GM23338 (cell line): ENCODE data around the gene ATG7. TPM values are rescaled to one million over a fixed set of nuclear protein-coding genes. Genes with fewer than 3 reads are reported as not detected.

Source experiments
- ATAC-seq: fragments of 200-7000 bp; cut with Tn5 transposase; 3 replicates; pipeline ENCODE4 v1.9.1; 2020
- DNase-seq: peaks from one replicate; pipeline ENCODE4 v3.0.0-alpha.2; 2015; ENCODE audit warnings: low spot score
- H2AFZ ChIP-seq: fragments of 200-600 bp; sonication (generic); 2 replicates; pipeline ENCODE4 v1.8.0; 2016; ENCODE audit warnings: antibody characterized with exemption, mild to moderate bottlenecking, moderate library complexity
- H3F3A ChIP-seq: fragments of 200-600 bp; sonication (generic); replicated peaks from 2 replicates; pipeline ENCODE4 v1.8.0; 2017; ENCODE audit warnings: antibody characterized with exemption, mixed run types, low read depth
- H3K27ac ChIP-seq: fragments of 200-600 bp; sonication (generic); 2 replicates; pipeline ENCODE4 v1.6.1; 2016; ENCODE audit warnings: low read depth
- H3K27me3 ChIP-seq: fragments of 200-600 bp; sonication (generic); 2 replicates; pipeline ENCODE4 v1.8.0; 2016; ENCODE audit warnings: mild to moderate bottlenecking, mixed run types, moderate library complexity; ENCODE audit not compliant: insufficient read depth
- H3K36me3 ChIP-seq: fragments of 200-600 bp; sonication (generic); 2 replicates; pipeline ENCODE4 v1.8.0; 2016; ENCODE audit warnings: mild to moderate bottlenecking; ENCODE audit not compliant: insufficient read depth
- H3K4me1 ChIP-seq: fragments of 200-600 bp; sonication (generic); 2 replicates; pipeline ENCODE4 v1.8.0; 2016; ENCODE audit warnings: mild to moderate bottlenecking, moderate library complexity; ENCODE audit not compliant: insufficient read depth
- H3K4me2 ChIP-seq: fragments of 200-600 bp; sonication (generic); 2 replicates; pipeline ENCODE4 v1.7.1; 2017; ENCODE audit warnings: mixed run types
- H3K4me3 ChIP-seq: fragments of 200-600 bp; sonication (generic); 2 replicates; pipeline ENCODE4 v1.6.1; 2016; ENCODE audit warnings: mixed run types
- H3K79me2 ChIP-seq: fragments of 200-600 bp; sonication (generic); replicated peaks from 2 replicates; pipeline ENCODE4 v1.8.0; 2017; ENCODE audit warnings: mild to moderate bottlenecking; ENCODE audit not compliant: insufficient read depth
- H3K9me2 ChIP-seq: fragments of 200-600 bp; sonication (generic); 2 replicates; pipeline ENCODE4 v1.8.0; 2017; ENCODE audit not compliant: insufficient read depth
- H4K20me1 ChIP-seq: fragments of 200-600 bp; sonication (generic); replicated peaks from 2 replicates; pipeline ENCODE4 v1.8.0; 2017; ENCODE audit warnings: mild to moderate bottlenecking; ENCODE audit not compliant: insufficient read depth
- H3K27ac Mint-ChIP-seq: 2 replicates; pipeline ENCODE4 v1.8.0; 2020; ENCODE audit warnings: inconsistent platforms, mild to moderate bottlenecking, moderate library complexity, mixed read lengths
- H3K27me3 Mint-ChIP-seq: 3 replicates; pipeline ENCODE4 v1.8.0; 2022; ENCODE audit warnings: low read depth, mild to moderate bottlenecking, moderate library complexity, mixed read lengths, inconsistent platforms; ENCODE audit not compliant: insufficient read depth, poor library complexity
- H3K36me3 Mint-ChIP-seq: 3 replicates; pipeline ENCODE4 v1.8.0; 2021; ENCODE audit warnings: low read depth, mild to moderate bottlenecking, inconsistent platforms, moderate library complexity, mixed read lengths
- H3K4me1 Mint-ChIP-seq: 3 replicates; pipeline ENCODE4 v1.8.0; 2020; ENCODE audit warnings: mild to moderate bottlenecking, inconsistent platforms, mixed read lengths
- H3K4me3 Mint-ChIP-seq: 3 replicates; pipeline ENCODE4 v1.8.0; 2021; ENCODE audit warnings: moderate library complexity, mild to moderate bottlenecking, inconsistent platforms, mixed read lengths
- H3K9me3 Mint-ChIP-seq: 3 replicates; pipeline ENCODE4 v1.8.0; 2020; ENCODE audit warnings: moderate library complexity, mild to moderate bottlenecking, inconsistent platforms, mixed read lengths
- CREB1 ChIP-seq: fragments of 250-450 bp; sonication (Bioruptor Pico); IDR thresholded peaks from 2 replicates; pipeline ENCODE4 v1.5.0; 2020; ENCODE audit warnings: low read depth, mild to moderate bottlenecking, moderate library complexity
- CTCF ChIP-seq, 2 experiments: fragments of 200-600 bp in 1 of 2; sonication (generic) in 1 of 2; conservative IDR thresholded peaks; 2 replicates each; pipeline versions ENCODE4 v1.5.1 to v1.6.1; 2016 to 2017; ENCODE audit warnings: antibody characterized with exemption in 2 of 2, low read depth in 2 of 2, mild to moderate bottlenecking in 2 of 2, moderate library complexity in 1 of 2
- EZH2 ChIP-seq: fragments of 200-600 bp; sonication (generic); IDR thresholded peaks from one replicate; pipeline ENCODE4 v1.8.0; 2017; ENCODE audit warnings: antibody characterized with exemption, mild to moderate bottlenecking, low read depth; ENCODE audit not compliant: unreplicated experiment
- EZH2phosphoT487 ChIP-seq: fragments of 200-600 bp; sonication (generic); IDR thresholded peaks from one replicate; pipeline ENCODE4 v1.8.1; 2018; ENCODE audit warnings: antibody characterized with exemption; ENCODE audit not compliant: unreplicated experiment
- NANOG ChIP-seq: IDR thresholded peaks from 2 replicates; pipeline ENCODE4 v1.6.1; 2016; ENCODE audit warnings: antibody characterized with exemption, borderline replicate concordance
- ZNF331 ChIP-seq: fragments of 250-450 bp; sonication (Bioruptor Pico); IDR thresholded peaks from 2 replicates; pipeline ENCODE4 v1.5.0; 2020; ENCODE audit warnings: low read depth, mild to moderate bottlenecking, moderate library complexity
- polyA plus RNA-seq: library from polyadenylated mRNA; unstranded; fragments of >200 nt; fragmentation: Nextera tagmentation; extraction: Ambion mirVana; gene quantifications from 2 replicates; pipeline ENCODE4 v1.2.1, GENCODE V29; 2016
- total RNA-seq: library from RNA; depleted of rRNA; stranded (reverse); fragments of >200 nt; shearing (Covaris generic); gene quantifications from 2 replicates; pipeline ENCODE4 v1.2.3, GENCODE V29; 2014
- TF ChIP-seq, protein P1 (sequence below): IDR thresholded peaks from 2 replicates; pipeline ENCODE4 v1.6.1; 2016; ENCODE audit warnings: antibody characterized with exemption
- TF ChIP-seq, protein P2 (sequence below): fragments of 250-450 bp; sonication (Bioruptor Pico); IDR thresholded peaks from 2 replicates; pipeline ENCODE4 v1.5.0; 2020; ENCODE audit warnings: mild to moderate bottlenecking, moderate library complexity

ATG7 gene
- total and polyA plus RNA-seq, 2 experiments from 2014 or later = 16.2 to 36.7 TPM

- H3K36me3 Mint-ChIP-seq = no peaks in the 10 kb centered on the region
- H3K27me3 Mint-ChIP-seq = peaks cover 4% of the 10 kb centered on the region
- no peaks in the 10 kb centered on the region for H3K79me2 ChIP-seq
- no peaks in the 10 kb centered on the region; the same call in 2 of the 3 replicates for H3K9me3 Mint-ChIP-seq
- no peaks in the 10 kb centered on the region for H4K20me1 ChIP-seq
- no peak overlapping the region for H3K27ac ChIP-seq
- no peaks in the 10 kb centered on the region for H3F3A ChIP-seq
- peaks cover 8% of the 10 kb centered on the region for H3K4me1 ChIP-seq
- peaks cover 42% of the 10 kb centered on the region for H3K4me1 Mint-ChIP-seq
- TF ChIP-seq CREB1 (CRISPR knock-in tag) (no peak), EZH2phosphoT487 (no peak), CTCF (conservative IDR thresholded peaks at IDR 0.05; ENCODE audit: low read depth in 2 of 2) (no peak), NANOG (no peak), EZH2 (no peak), ZNF331 (CRISPR knock-in tag) (no peak)
- TF ChIP-seq, protein P1, sequence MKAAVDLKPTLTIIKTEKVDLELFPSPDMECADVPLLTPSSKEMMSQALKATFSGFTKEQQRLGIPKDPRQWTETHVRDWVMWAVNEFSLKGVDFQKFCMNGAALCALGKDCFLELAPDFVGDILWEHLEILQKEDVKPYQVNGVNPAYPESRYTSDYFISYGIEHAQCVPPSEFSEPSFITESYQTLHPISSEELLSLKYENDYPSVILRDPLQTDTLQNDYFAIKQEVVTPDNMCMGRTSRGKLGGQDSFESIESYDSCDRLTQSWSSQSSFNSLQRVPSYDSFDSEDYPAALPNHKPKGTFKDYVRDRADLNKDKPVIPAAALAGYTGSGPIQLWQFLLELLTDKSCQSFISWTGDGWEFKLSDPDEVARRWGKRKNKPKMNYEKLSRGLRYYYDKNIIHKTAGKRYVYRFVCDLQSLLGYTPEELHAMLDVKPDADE = no peak
- TF ChIP-seq, protein P2, sequence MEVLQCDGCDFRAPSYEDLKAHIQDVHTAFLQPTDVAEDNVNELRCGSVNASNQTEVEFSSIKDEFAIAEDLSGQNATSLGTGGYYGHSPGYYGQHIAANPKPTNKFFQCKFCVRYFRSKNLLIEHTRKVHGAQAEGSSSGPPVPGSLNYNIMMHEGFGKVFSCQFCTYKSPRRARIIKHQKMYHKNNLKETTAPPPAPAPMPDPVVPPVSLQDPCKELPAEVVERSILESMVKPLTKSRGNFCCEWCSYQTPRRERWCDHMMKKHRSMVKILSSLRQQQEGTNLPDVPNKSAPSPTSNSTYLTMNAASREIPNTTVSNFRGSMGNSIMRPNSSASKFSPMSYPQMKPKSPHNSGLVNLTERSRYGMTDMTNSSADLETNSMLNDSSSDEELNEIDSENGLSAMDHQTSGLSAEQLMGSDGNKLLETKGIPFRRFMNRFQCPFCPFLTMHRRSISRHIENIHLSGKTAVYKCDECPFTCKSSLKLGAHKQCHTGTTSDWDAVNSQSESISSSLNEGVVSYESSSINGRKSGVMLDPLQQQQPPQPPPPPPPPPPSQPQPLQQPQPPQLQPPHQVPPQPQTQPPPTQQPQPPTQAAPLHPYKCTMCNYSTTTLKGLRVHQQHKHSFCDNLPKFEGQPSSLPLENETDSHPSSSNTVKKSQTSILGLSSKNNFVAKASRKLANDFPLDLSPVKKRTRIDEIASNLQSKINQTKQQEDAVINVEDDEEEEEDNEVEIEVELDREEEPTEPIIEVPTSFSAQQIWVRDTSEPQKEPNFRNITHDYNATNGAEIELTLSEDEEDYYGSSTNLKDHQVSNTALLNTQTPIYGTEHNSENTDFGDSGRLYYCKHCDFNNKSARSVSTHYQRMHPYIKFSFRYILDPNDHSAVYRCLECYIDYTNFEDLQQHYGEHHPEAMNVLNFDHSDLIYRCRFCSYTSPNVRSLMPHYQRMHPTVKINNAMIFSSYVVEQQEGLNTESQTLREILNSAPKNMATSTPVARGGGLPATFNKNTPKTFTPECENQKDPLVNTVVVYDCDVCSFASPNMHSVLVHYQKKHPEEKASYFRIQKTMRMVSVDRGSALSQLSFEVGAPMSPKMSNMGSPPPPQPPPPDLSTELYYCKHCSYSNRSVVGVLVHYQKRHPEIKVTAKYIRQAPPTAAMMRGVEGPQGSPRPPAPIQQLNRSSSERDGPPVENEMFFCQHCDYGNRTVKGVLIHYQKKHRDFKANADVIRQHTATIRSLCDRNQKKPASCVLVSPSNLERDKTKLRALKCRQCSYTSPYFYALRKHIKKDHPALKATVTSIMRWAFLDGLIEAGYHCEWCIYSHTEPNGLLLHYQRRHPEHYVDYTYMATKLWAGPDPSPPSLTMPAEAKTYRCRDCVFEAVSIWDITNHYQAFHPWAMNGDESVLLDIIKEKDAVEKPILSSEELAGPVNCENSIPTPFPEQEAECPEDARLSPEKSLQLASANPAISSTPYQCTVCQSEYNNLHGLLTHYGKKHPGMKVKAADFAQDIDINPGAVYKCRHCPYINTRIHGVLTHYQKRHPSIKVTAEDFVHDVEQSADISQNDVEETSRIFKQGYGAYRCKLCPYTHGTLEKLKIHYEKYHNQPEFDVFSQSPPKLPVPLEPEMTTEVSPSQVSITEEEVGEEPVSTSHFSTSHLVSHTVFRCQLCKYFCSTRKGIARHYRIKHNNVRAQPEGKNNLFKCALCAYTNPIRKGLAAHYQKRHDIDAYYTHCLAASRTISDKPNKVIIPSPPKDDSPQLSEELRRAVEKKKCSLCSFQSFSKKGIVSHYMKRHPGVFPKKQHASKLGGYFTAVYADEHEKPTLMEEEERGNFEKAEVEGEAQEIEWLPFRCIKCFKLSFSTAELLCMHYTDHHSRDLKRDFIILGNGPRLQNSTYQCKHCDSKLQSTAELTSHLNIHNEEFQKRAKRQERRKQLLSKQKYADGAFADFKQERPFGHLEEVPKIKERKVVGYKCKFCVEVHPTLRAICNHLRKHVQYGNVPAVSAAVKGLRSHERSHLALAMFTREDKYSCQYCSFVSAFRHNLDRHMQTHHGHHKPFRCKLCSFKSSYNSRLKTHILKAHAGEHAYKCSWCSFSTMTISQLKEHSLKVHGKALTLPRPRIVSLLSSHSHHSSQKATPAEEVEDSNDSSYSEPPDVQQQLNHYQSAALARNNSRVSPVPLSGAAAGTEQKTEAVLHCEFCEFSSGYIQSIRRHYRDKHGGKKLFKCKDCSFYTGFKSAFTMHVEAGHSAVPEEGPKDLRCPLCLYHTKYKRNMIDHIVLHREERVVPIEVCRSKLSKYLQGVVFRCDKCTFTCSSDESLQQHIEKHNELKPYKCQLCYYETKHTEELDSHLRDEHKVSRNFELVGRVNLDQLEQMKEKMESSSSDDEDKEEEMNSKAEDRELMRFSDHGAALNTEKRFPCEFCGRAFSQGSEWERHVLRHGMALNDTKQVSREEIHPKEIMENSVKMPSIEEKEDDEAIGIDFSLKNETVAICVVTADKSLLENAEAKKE (CRISPR knock-in tag) = no peak
- DNase-seq (peak; percentile 34), ATAC-seq (peak; percentile 79)
- no peak overlapping the region for H3K4me3 ChIP-seq
- no peak overlapping the region for H2AFZ ChIP-seq
- no peak overlapping the region for H3K27ac Mint-ChIP-seq
- H3K4me3 Mint-ChIP-seq = no peak overlapping the region
- no peaks in the 10 kb centered on the region for H3K27me3 ChIP-seq
- H3K36me3 ChIP-seq = no peaks in the 10 kb centered on the region; the same call in 1 of the 2 replicates
- no peak overlapping the region for H3K4me2 ChIP-seq
- H3K9me2 ChIP-seq = no peaks in the 10 kb centered on the region
Measured at GRCh38 chr3:11475324-11475723, 203.1 kb downstream of the ATG7 start.
